ENCODE measurements around the gene SMYD3.
"Not testable (repeated sequence)": the region's sequence is repeated elsewhere in the genome, so short reads cannot be mapped to it uniquely, and the experiment has no call there.

The SMYD3 gene

DNA sequence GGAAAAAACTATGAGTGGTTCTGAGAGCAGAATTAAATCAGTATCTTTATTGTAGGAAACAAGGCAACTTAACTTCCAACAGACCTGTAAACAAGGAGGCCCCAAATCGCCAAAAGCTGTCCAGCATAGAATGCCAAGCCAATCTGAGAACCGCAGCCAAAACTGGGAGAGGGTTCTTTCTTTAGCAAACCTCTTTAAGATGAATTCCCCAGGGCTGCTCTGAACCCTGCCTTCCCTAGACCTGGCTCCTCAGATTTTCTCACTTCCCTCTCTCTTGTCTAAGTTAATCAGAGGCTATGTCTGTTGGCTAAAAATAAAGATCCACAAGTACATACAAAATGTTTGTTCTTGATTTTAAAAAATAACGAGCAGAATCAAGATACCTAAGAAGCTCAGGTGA lies 141.4 kb downstream of the SMYD3 start:
- no peak for DNase-seq
- H3K27me3 ChIP-seq (replicated peaks), result no peaks in the 10 kb centered on the region
- in situ Hi-C loops (cut with HindIII; ENCODE audit: low pct_ligation_motif_present, low sequenced_read_pairs), result no loop called here
- no peak overlapping the region for H3K4me3 ChIP-seq (ENCODE audit: low read depth, low read length)
- no peaks in the 10 kb centered on the region for H3K36me3 ChIP-seq (replicated peaks)
- TF ChIP-seq, protein P1, sequence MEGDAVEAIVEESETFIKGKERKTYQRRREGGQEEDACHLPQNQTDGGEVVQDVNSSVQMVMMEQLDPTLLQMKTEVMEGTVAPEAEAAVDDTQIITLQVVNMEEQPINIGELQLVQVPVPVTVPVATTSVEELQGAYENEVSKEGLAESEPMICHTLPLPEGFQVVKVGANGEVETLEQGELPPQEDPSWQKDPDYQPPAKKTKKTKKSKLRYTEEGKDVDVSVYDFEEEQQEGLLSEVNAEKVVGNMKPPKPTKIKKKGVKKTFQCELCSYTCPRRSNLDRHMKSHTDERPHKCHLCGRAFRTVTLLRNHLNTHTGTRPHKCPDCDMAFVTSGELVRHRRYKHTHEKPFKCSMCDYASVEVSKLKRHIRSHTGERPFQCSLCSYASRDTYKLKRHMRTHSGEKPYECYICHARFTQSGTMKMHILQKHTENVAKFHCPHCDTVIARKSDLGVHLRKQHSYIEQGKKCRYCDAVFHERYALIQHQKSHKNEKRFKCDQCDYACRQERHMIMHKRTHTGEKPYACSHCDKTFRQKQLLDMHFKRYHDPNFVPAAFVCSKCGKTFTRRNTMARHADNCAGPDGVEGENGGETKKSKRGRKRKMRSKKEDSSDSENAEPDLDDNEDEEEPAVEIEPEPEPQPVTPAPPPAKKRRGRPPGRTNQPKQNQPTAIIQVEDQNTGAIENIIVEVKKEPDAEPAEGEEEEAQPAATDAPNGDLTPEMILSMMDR (IDR thresholded peaks at IDR 0.05; ENCODE audit: low read depth, low read length, missing control alignments), result no peak
- no peak overlapping the region for H3K27ac ChIP-seq

DNA sequence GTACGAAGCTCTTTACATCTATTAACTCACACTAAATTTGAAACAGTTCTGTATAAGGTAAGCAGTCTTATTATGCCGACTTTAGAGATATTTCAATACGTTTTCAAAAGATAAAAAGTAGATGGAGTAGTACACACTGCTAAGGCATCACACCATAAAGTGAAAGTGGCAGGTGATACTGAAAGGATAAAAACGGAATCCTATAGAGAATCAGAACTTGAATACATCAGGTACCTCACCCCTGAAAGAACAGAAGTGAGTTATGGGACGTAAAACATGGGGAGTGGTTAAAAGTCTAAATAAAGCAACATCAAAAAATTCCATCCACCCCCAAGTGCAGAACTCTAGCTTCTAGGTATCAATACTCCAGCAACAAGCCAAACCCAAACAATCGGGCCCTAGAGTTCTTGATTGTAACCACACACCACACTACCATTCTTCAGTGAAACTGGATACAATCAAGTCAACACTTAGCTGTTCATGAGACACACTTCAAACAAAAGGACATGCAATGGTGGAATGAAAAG lies 142.6 kb downstream of the SMYD3 start:
- Histone ChIP-seq H3K27ac (no peak overlapping the region), H3K36me3 (replicated peaks) (no peaks in the 10 kb centered on the region), H3K4me3 (ENCODE audit: low read depth, low read length) (no peak overlapping the region), H3K27me3 (replicated peaks) (no peaks in the 10 kb centered on the region)
- in situ Hi-C loops (cut with HindIII; ENCODE audit: low pct_ligation_motif_present, low sequenced_read_pairs), result no loop called here
- TF ChIP-seq, protein P1 (IDR thresholded peaks at IDR 0.05; ENCODE audit: low read depth, low read length, missing control alignments), result no peak
- no peak for DNase-seq

DNA sequence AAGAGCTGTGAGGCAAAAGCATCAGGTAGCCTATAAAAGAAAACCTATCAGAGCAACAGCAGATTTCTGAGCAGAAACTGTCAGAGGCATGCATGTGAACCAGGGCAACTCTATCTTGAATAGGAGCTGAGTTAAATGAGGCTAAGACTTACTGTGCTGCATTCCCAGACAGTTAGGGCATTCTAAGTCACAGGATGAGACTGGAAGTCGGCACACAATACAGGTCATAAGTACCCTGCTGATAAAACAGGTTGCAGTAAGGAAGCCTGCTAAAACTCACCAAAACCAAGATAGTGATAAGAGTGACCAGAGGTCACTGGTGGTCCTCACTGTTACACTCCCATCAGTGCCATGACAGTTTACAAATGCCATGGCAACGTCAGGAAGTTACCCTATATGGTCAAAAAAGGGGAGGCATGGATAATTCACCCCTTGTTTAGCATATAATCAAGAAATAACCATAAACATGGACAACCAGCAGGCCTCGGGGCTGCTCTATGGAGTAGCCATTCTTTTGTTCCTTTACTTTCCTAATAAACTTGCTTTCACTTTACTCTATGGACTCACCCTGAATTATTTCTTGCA lies 150.0 kb downstream of the SMYD3 start:
- H3K4me3 ChIP-seq (ENCODE audit: low read depth, low read length); H3K27me3 ChIP-seq (replicated peaks); H3K36me3 ChIP-seq (replicated peaks); in situ Hi-C loops (cut with HindIII; ENCODE audit: low pct_ligation_motif_present, low sequenced_read_pairs): not testable (repeated sequence)
- peak; percentile 92 for DNase-seq
- peak overlapping the region; percentile 81 for H3K27ac ChIP-seq

GRCh38 chr1:246355411-246356230 lies 151.5 kb downstream of the SMYD3 start:
- Histone ChIP-seq H3K27me3 (replicated peaks) (no peaks in the 10 kb centered on the region), H3K4me3 (ENCODE audit: low read depth, low read length) (no peak overlapping the region), H3K27ac (peak overlapping the region; percentile 81), H3K36me3 (replicated peaks) (no peaks in the 10 kb centered on the region)
- in situ Hi-C loops (cut with HindIII; ENCODE audit: low pct_ligation_motif_present, low sequenced_read_pairs), result no loop called here
- peak; percentile 53 for DNase-seq
- TF ChIP-seq, protein P1 (IDR thresholded peaks at IDR 0.05; ENCODE audit: low read depth, low read length, missing control alignments), result peak; percentile 39

DNA sequence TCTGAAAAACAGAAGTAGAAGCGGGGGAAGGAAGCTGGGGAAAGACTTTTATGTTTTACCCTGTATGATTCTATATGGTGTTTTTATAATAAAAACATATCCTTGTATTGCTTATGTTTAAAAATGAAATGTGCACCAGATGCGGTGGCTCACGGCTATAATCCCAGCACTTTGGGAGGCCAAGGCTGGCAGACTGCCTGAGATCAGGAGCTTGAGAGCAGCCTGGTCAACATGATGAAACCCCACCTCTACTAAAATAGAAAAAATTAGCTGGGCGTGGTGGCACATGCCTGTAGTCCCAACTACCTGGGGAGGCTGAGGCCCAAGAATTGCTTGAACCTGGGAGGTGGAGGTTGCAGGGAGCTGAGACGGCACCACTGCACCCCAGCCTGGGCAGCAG lies 155.4 kb downstream of the SMYD3 start:
- H3K36me3 ChIP-seq (replicated peaks), result no peaks in the 10 kb centered on the region
- no peak overlapping the region for H3K27ac ChIP-seq
- no peak overlapping the region for H3K4me3 ChIP-seq (ENCODE audit: low read depth, low read length)
- TF ChIP-seq, protein P1 (IDR thresholded peaks at IDR 0.05; ENCODE audit: low read depth, low read length, missing control alignments), result no peak
- no peak for DNase-seq
- no peaks in the 10 kb centered on the region for H3K27me3 ChIP-seq (replicated peaks)
- in situ Hi-C loops (cut with HindIII; ENCODE audit: low pct_ligation_motif_present, low sequenced_read_pairs), result no loop called here

DNA sequence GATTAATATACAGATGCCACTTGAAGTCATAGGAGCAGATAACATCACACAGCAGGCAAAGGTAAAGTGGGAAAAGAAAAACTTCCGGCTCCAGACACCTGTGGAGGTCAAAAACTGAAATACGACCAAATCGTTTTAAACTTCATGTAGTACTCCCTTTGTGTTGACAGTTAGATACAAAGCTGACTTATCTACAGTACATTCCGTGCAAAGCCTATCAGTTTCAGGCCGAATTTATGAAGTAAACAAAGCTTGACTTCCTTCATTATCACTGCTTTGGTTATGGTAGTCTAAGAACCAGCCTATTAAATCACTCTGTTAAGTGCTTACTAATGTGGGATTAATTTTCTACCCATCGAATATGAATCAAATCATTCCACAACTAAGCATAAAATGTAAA lies 156.3 kb downstream of the SMYD3 start:
- Histone ChIP-seq H3K36me3 (replicated peaks) (no peaks in the 10 kb centered on the region), H3K27ac (no peak overlapping the region), H3K27me3 (replicated peaks) (no peaks in the 10 kb centered on the region), H3K4me3 (ENCODE audit: low read depth, low read length) (no peak overlapping the region)
- in situ Hi-C loops (cut with HindIII; ENCODE audit: low pct_ligation_motif_present, low sequenced_read_pairs), result no loop called here
- TF ChIP-seq, protein P1 (IDR thresholded peaks at IDR 0.05; ENCODE audit: low read depth, low read length, missing control alignments), result no peak
- no peak for DNase-seq
